GM18907 (cell line): ENCODE measurements around the gene ARRDC2.
"Not testable (repeated sequence)": the region's sequence is repeated elsewhere in the genome, so short reads cannot be mapped to it uniquely, and the experiment has no call there.

Source experiments
- ATAC-seq: cut with Tn5 transposase; IDR thresholded peaks from one replicate; pipeline ENCODE4 v1.9.1; 2021; ENCODE audit warnings: mild to moderate bottlenecking, moderate library complexity; ENCODE audit not compliant: unreplicated experiment

ARRDC2 gene

GRCh38 chr19:18016209-18016910 lies 8.4 kb downstream of the ARRDC2 start:
- no peak for ATAC-seq

DNA sequence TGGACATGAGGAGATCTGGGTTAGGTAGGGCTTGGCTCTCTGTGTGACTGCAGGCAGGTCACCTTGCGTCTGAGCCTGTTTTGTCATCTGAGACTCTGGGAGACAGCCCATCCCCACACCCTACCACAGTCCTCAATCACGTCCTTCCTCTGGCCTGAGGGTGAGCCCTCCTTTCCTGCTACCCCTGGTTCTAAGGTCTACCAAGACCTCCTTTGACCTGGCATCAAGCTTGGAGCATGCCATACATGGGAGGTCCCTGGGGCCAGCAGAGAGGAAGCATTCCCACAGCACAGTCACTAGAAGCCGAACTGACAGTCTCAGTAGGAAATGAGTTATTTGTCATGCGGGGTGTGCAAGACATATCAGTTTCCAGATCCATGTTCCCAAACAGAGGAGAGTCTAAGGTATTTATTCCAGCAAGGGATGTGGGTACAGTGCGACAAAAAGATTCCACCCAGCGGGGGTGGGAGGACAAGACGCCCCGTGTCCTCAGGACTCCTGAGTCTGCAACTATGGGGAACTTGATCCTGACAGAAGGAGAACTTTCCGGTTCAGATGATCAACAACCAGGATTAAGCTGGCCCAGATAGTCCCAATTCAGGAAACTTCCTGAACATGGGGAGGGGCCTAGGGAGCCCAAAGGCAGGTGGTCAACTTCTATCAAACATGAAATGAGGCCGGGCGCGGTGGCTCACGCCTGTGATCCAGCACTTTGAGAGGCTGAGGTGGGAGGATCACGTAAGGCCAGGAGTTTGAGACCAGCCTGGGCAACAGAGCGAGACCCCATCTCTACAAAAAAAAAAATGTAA lies 9.5 kb downstream of the ARRDC2 start:
- no peak for ATAC-seq

- no peak for ATAC-seq
These were observed 12.5 kb downstream of the ARRDC2 start for GRCh38 chr19:18020212-18021085.

GRCh38 chr19:18021121-18021755 lies 13.3 kb downstream of the ARRDC2 start:
- no peak for ATAC-seq

- peak; percentile 39 for ATAC-seq
These were observed 15.8 kb downstream of the ARRDC2 start for GRCh38 chr19:18023622-18024251.

DNA sequence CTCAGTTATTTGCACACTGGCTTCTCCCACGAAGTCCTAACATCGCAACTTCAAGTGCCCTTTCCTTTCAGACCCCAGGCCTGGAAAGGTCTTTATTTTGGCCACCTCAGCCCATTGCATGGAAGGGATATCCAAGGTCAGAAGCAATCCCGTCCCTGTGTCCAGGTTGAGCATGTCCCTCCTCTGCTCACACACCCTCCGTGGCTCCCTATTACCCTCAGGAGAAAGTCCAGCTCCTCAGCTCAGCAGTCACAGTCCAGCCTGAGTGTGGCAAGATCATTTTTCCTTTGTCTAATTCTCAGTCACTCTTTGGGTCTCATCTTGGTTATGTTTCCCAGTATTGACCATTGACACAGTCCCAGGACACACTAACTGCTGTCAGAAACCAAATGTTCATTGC lies 19.2 kb downstream of the ARRDC2 start:
- no peak for ATAC-seq

GRCh38 chr19:18029617-18030338 lies 21.8 kb downstream of the ARRDC2 start:
- no peak for ATAC-seq

DNA sequence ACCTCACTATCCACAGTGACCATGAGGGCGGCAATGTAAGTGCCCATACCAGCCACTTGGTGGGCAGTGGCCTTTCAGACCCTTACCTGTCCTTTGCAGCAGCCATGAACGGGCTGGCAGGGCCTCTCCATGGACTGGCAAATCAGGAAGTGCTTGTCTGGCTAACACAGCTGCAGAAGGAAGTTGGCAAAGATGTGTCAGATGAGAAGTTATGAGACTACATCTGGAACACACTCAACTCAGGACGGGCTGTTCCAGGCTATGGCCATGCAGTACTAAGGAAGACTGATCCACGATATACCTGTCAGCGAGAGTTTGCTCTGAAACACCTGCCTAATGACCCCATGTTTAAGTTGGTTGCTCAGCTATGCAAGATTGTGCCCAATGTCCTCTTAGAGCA lies 23.4 kb downstream of the ARRDC2 start:
- not testable (repeated sequence) for ATAC-seq

DNA sequence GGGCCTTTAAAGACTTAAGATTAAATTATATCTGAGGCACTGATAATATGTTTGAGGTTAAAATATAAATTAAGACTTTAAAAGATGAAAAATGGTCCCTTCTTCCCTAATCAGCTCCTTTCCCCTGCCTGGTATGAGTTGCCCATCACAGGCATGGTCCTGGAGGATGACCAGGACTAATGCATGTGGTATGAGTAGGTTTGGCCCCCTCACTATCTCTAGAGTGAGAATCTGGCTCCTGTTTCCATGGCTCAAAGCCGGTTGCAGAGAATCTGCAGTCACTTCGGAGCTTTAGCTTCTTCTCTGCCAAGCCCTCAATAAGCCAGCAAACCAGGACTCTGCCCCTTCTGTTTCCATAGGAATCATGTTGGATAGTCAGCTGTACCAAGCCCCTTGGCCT lies 24.1 kb downstream of the ARRDC2 start:
- ATAC-seq = not testable (repeated sequence)

DNA sequence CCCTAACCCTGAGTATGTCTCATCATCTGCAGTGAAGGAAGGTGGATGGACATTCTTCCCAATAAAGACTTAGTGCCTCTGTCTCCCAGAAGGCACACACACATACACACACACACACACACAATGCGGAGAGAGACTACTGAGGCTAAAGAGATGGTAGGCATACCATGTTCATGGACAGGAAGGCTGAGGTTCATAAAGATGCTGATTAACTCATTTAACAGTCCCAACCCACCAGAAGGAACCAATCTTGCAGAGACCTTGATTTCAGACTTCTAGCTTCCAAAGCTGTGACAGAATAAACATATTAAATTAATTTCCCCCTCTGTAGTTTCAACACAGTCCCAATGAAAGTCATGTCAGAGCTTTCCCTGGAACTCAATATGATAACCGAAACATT lies 33.1 kb downstream of the ARRDC2 start:
- no peak for ATAC-seq

DNA sequence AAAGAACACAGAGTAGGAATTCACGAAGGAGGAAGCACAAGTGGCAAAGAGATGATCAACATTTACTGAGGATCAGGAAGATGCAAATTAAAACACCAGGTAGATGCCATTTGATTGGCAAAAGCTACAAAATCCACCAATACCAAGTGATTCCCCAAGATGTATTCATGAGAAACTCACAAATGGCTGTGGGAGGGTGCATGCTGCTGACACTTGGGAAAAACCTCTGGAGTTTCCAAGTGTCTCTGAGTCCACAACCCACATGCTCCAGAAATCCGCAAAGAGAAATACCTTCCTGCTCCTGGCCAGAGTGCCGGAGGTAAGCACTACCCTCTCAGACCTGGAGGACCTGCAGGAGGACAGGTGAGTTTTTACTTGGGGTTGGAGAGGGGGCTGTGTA lies 35.7 kb downstream of the ARRDC2 start:
- ATAC-seq = no peak

GRCh38 chr19:18044825-18045304 lies 36.9 kb downstream of the ARRDC2 start:
- ATAC-seq = peak; percentile 85

DNA sequence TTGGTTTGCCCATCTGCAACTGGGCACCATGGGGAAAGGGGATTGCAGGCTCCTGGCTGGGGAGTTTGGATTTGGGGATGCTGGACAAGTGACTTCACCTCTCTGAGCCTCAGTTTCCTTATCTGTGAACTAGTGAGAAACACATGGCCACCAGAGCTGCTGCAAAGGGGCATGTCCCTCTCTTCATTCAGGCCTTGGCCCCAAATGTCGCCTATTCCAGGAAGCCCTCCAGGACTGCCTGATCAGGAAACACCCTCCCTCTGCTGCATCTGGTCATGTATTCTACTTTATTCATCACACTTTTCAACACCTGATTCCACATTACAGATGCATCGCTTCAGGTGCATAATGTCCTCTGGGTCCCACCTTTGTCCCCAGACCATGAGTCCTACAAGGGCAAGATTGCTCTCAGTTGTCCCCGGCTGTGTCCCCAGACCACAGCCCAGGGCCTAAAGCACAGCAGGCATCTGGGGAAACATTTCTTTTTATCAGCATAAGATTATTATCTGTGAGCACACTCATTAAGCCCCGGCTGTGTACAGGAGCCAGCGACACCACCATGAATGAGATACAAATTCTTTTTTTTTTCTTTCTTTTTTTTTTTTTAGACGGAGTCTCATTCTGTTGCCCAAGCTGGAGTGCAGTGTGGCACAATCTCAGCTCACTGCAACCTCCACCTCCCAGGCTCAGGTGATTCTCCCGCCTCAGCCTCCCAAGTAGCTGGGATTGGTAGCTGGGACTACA lies 37.5 kb downstream of the ARRDC2 start:
- ATAC-seq = no peak

DNA sequence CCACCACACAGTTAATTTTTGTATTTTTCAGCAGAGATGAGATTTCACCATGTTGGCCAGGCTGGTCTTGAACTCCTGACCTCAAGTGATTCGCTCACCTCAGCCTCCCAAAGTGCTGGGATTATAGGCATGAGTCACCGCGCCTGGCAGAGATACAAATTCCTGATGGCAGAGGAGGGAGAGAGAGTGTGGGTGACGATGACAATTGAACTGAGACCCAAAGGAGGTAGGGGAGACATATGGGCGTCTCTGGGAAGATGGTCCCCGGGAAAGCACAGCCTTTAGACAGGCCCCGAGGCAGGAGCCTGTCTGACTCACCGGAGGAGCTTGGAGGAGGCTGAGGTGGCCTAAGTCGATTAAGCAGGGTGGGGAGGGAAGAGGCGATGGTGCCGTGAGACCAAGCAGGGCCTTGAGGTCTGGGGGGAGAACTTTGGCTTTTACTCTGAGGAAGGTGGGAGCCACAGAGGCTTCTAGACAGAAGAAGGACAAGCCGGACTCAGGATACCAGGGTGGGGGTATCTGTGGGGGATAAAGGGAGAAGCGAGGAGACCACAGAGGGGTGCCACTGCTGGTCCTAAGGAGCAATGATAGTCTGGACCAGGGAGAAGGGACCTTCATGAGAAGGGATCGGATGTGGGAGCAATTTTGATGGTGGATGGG lies 38.2 kb downstream of the ARRDC2 start:
- no peak for ATAC-seq

- no peak for ATAC-seq
These were observed 41.4 kb downstream of the ARRDC2 start for GRCh38 chr19:18049385-18049784.

DNA sequence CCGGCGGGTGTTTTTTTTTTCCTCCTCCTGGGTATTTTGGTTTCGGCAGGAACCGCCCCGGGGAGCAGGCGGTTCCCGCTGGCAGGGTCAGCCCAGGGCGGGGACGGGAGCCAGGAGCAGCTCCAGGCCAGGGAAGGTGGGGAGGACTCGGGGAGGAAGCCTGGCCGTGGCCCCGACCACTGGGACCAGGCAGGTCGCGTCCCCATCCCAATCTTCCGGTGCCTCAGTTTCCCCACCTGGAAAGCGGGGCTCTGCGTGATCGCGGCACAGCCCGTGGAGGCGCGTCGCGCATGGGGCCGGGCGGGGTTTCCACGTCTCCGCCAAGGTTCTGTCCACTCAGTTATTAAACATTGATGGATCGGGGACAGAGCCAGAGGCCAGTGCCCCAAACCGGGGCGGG lies 43.9 kb downstream of the ARRDC2 start:
- ATAC-seq = no peak

DNA sequence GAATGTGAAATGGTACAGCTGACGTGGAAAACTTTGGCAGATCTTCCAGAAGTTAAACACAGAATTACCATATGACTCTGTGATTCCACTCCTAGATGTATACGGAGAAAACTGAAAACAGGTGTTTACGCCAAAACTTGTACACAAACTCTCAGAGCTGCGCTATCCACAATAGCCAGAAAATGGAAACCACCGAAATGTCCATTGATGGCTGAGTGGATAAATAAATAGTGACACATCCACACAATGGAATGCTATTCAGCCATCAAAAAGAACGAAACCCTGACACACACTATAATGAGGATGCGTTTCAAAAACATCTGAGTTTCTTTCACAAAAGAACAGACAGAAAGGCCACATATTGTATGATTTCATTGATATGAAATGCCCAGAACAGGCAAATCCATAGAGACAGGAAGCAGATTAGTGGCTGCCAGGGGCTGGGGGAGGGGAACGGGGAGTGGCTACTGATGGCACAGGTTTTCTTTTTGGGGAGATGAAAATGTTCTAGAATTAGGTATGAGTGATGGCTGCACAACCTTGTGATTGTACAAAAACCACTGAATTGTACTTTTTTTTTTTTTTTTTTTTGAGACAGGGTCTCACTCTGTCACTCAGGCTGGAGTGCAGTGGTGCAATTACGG lies 45.7 kb downstream of the ARRDC2 start:
- no peak for ATAC-seq

- no peak for ATAC-seq
These were observed 48.0 kb downstream of the ARRDC2 start for GRCh38 chr19:18055967-18056366.
